H1 (cell line): ENCODE measurements around the gene TMEM40. TPM values are rescaled to one million over a fixed set of nuclear protein-coding genes. Genes with fewer than 3 reads are reported as not detected.

Source experiments
- ASH2L ChIP-seq: fragments of 200-600, 300-600 bp; sonication (generic); IDR thresholded peaks from one replicate; pipeline ENCODE4 v1.7.1; 2017; ENCODE audit warnings: low read length
- ATF3 ChIP-seq: IDR thresholded peaks from 2 replicates; pipeline ENCODE4 v1.6.1; 2011; ENCODE audit warnings: low read depth, mild to moderate bottlenecking, low read length; ENCODE audit not compliant: insufficient read depth
- EP300 ChIP-seq, 2 experiments: IDR thresholded peaks; 1 replicate in 1 of 2; 2 replicates in 1 of 2; pipeline ENCODE4 v1.6.1; 2011 to 2012; ENCODE audit warnings: low read depth in 2 of 2, low read length in 2 of 2, mild to moderate bottlenecking in 2 of 2, borderline replicate concordance in 1 of 2, inconsistent platforms in 1 of 2, moderate library complexity in 1 of 2
- MAFK ChIP-seq: IDR thresholded peaks from 2 replicates; pipeline ENCODE4 v1.6.1; 2012; ENCODE audit warnings: low read depth, mild to moderate bottlenecking, improper control_type of control experiment, low read length
- POLR2AphosphoS5 ChIP-seq: IDR thresholded peaks from 2 replicates; pipeline ENCODE4 v1.6.1; 2011; ENCODE audit warnings: low read depth, low read length
- SP4 ChIP-seq: IDR thresholded peaks from 2 replicates; pipeline ENCODE4 v1.6.1; 2012; ENCODE audit warnings: low read length, inconsistent platforms
- polyA plus RNA-seq, 7 experiments: library from polyadenylated mRNA; depleted of rRNA in 3 of 7; stranded (reverse) in 5 of 7; unstranded in 2 of 7; fragments of >200 nt in 5 of 7; fragments of 200-250 nt in 2 of 7; gene quantifications; 1 replicate in 5 of 7; 2 replicates in 1 of 7; 4 replicates in 1 of 7; pipeline versions ENCODE4 v1.2.1 to v1.2.3, GENCODE V29; 2011 to 2013; ENCODE audit warnings: missing spikeins in 2 of 7, mixed read lengths in 2 of 7
- total RNA-seq: library from RNA; stranded (reverse); fragmentation: NEBNext Ultra II Directional; extraction: Animal tissue kit (Norgen Biotek cat#: 25700); gene quantifications from 2 replicates; pipeline ENCODE4 v1.2.1, GENCODE V29; 2021

Gene TMEM40
- total and polyA plus RNA-seq, 2 of the 8 experiments (the other 6 are each of a cell fraction or from before 2014, with no cell fraction given), result 0.18 TPM; not detected in 1

DNA sequence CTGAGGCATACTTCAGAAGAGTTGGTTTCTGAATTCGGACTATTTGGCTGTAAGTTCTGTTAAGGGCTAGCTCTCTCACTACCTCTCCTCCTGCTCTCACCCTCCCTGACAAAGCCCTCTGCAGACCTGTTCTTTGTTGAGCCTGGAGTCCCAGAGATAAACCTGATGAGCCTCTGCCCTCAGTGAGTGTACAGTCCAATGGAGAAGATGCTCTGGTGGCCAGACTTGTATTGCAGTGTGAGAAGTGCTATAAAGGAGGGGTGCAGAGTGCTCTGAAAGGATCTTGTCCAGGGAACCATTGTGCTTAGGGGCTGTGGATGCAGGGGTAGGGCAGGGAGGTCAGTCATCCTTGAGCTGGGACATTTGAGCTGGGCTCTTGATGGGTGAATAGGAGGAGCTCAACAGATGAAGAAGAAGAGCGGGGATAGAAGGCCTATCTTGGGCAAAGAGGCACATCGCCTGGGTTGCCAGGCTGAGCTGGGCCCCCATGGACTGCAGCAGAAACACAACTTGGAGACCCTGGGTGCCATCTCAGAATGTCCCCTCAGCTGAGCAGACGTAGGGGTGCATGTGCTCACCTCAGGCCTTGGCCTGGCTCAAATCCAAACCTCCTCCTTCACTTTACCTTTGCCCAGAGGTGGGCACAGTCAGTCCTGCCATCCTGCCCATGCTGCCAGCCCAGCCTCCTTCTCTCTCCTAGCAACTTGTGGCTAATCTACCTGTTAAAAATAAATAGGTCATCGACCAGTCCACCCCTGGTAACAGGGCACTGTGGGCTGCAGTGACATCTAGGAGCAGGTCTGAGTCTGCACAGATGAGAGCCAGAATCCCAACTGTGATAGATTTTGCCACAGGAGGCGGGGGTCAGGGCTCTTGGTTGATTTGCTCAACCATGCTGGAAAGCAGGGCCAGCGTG lies 40.7 kb upstream of the TMEM40 start (continued):
- TF ChIP-seq SP4, result no peak
- no peak for TF ChIP-seq ATF3
- TF ChIP-seq ASH2L, result no peak
- TF ChIP-seq POLR2AphosphoS5, result no peak
- no peak for TF ChIP-seq EP300 (IDR thresholded peaks at IDR 0.05; ENCODE audit: borderline replicate concordance in 1 of 2, low read depth in 2 of 2, low read length in 2 of 2)
- no peak for TF ChIP-seq MAFK
- TF ChIP-seq, all 59 proteins: peak for 0
